ENCODE measurements around the gene NFASC. TPM values are rescaled to one million over a fixed set of nuclear protein-coding genes. Genes with fewer than 3 reads are reported as not detected.

Gene NFASC
- total RNA-seq, 2 experiments from 2014 or later = not detected

- Histone ChIP-seq H3K27ac (ENCODE audit: low read depth in 1 of 2, low read length in 2 of 2) (no peak overlapping the region), H3K4me1 (ENCODE audit: insufficient read depth, low read length) (no peaks in the 10 kb centered on the region), H3K36me3 (ENCODE audit: insufficient read depth, low read length) (no peaks in the 10 kb centered on the region), H3K27me3 (ENCODE audit: control insufficient read depth in 1 of 2, insufficient read depth in 2 of 2, low read length in 2 of 2) (peaks cover 2 to 3% of the 10 kb centered on the region in 2 experiments), H3K9me3 (ENCODE audit: control insufficient read depth in 1 of 2, insufficient read depth in 1 of 2, low read length in 2 of 2) (no peaks in the 10 kb centered on the region), H3K4me3 (ENCODE audit: low read length) (no peak overlapping the region)
- Mint-ChIP-seq H3K36me3 (ENCODE audit: low read depth) (no peaks in the 10 kb centered on the region), H3K4me1 (ENCODE audit: low read depth) (no peaks in the 10 kb centered on the region), H3K4me3 (no peak overlapping the region), H3K27me3 (peaks cover 52% of the 10 kb centered on the region), H3K9me3 (no peaks in the 10 kb centered on the region), H3K27ac (no peak overlapping the region)
- DNase-seq (no peak), ATAC-seq (ENCODE audit: poor library complexity) (no peak)
- ChIA-PET CTCF (no interaction called here), POLR2A (no interaction called here)
- intact Hi-C loops (cut with DNase I, micrococcal nuclease) = loop anchor here in 1 of 2 experiments (10.0 kb wide), 1 partner anchor 554 kb away; no protein-coding TSS in a partner anchor
- TF ChIP-seq, protein P1, sequence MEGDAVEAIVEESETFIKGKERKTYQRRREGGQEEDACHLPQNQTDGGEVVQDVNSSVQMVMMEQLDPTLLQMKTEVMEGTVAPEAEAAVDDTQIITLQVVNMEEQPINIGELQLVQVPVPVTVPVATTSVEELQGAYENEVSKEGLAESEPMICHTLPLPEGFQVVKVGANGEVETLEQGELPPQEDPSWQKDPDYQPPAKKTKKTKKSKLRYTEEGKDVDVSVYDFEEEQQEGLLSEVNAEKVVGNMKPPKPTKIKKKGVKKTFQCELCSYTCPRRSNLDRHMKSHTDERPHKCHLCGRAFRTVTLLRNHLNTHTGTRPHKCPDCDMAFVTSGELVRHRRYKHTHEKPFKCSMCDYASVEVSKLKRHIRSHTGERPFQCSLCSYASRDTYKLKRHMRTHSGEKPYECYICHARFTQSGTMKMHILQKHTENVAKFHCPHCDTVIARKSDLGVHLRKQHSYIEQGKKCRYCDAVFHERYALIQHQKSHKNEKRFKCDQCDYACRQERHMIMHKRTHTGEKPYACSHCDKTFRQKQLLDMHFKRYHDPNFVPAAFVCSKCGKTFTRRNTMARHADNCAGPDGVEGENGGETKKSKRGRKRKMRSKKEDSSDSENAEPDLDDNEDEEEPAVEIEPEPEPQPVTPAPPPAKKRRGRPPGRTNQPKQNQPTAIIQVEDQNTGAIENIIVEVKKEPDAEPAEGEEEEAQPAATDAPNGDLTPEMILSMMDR (IDR thresholded peaks at IDR 0.05) = no peak
Measured at GRCh38 chr1:204970937-204971336, 100.3 kb downstream of the NFASC start.

- Mint-ChIP-seq H3K9me3 (no peaks in the 10 kb centered on the region), H3K4me3 (no peak overlapping the region), H3K27ac (no peak overlapping the region), H3K36me3 (ENCODE audit: low read depth) (no peaks in the 10 kb centered on the region), H3K4me1 (ENCODE audit: low read depth) (no peaks in the 10 kb centered on the region), H3K27me3 (peaks cover 50% of the 10 kb centered on the region)
- no peaks in the 10 kb centered on the region for H3K9me3 ChIP-seq (ENCODE audit: control insufficient read depth in 1 of 2, insufficient read depth in 1 of 2, low read length in 2 of 2)
- intact Hi-C loops (cut with DNase I, micrococcal nuclease) = loop anchor here in 1 of 2 experiments (10.0 kb wide), 1 partner anchor 553 kb away; no protein-coding TSS in a partner anchor
- H3K4me3 ChIP-seq (ENCODE audit: low read length) = no peak overlapping the region
- TF ChIP-seq, protein P1 (IDR thresholded peaks at IDR 0.05) = no peak
- no peaks in the 10 kb centered on the region for H3K4me1 ChIP-seq (ENCODE audit: insufficient read depth, low read length)
- H3K36me3 ChIP-seq (ENCODE audit: insufficient read depth, low read length) = no peaks in the 10 kb centered on the region
- ChIA-PET POLR2A (no interaction called here), CTCF (no interaction called here)
- peaks cover 2 to 3% of the 10 kb centered on the region in 2 experiments for H3K27me3 ChIP-seq (ENCODE audit: control insufficient read depth in 1 of 2, insufficient read depth in 2 of 2, low read length in 2 of 2)
- ATAC-seq (ENCODE audit: poor library complexity) (no peak), DNase-seq (peak in 2 of 14 experiments; percentile 29 to 38)
- H3K27ac ChIP-seq (ENCODE audit: low read depth in 1 of 2, low read length in 2 of 2) = no peak overlapping the region
Measured at GRCh38 chr1:204971517-204972336, 101.1 kb downstream of the NFASC start.

- TF ChIP-seq, protein P1 (IDR thresholded peaks at IDR 0.05) = no peak
- no peaks in the 10 kb centered on the region for H3K36me3 ChIP-seq (ENCODE audit: insufficient read depth, low read length)
- no peaks in the 10 kb centered on the region for H3K9me3 Mint-ChIP-seq
- H3K27me3 ChIP-seq (ENCODE audit: control insufficient read depth in 1 of 2, insufficient read depth in 2 of 2, low read length in 2 of 2) = peaks cover 3 to 5% of the 10 kb centered on the region in 2 experiments
- ChIA-PET CTCF (no interaction called here), POLR2A (no interaction called here)
- H3K36me3 Mint-ChIP-seq (ENCODE audit: low read depth) = no peaks in the 10 kb centered on the region
- peaks cover 43% of the 10 kb centered on the region for H3K27me3 Mint-ChIP-seq
- no peak overlapping the region for H3K27ac ChIP-seq (ENCODE audit: low read depth in 1 of 2, low read length in 2 of 2)
- H3K4me1 ChIP-seq (ENCODE audit: insufficient read depth, low read length) = no peaks in the 10 kb centered on the region
- intact Hi-C loops (cut with DNase I, micrococcal nuclease) = loop anchor here in 1 of 2 experiments (10.0 kb wide), 1 partner anchor 552 kb away; no protein-coding TSS in a partner anchor
- ATAC-seq (ENCODE audit: poor library complexity) (no peak), DNase-seq (no peak)
- H3K27ac Mint-ChIP-seq = no peak overlapping the region
- H3K4me3 ChIP-seq (ENCODE audit: low read length) = no peak overlapping the region
- no peaks in the 10 kb centered on the region for H3K4me1 Mint-ChIP-seq (ENCODE audit: low read depth)
- H3K4me3 Mint-ChIP-seq = no peak overlapping the region
- H3K9me3 ChIP-seq (ENCODE audit: control insufficient read depth in 1 of 2, insufficient read depth in 1 of 2, low read length in 2 of 2) = no peaks in the 10 kb centered on the region
Measured at GRCh38 chr1:204972426-204972825, 101.8 kb downstream of the NFASC start.
